Measurements from ENCODE around the gene LAMA5.

LAMA5 gene

GRCh38 chr20:62323980-62324906 is 42.9 kb downstream of the LAMA5 start:
- no peak for DNase-seq

- no peak for DNase-seq
Measured at GRCh38 chr20:62323146-62323979, 43.7 kb downstream of the LAMA5 start.

- no peak for DNase-seq
Measured at GRCh38 chr20:62322492-62323041, 44.5 kb downstream of the LAMA5 start.

- no peak for DNase-seq
Measured at GRCh38 chr20:62321975-62322374, 45.1 kb downstream of the LAMA5 start.

GRCh38 chr20:62321521-62321948 is 45.6 kb downstream of the LAMA5 start:
- no peak for DNase-seq

- no peak for DNase-seq
Measured at GRCh38 chr20:62320581-62321354, 46.3 kb downstream of the LAMA5 start.

- no peak for DNase-seq
Measured at GRCh38 chr20:62319346-62319909, 47.7 kb downstream of the LAMA5 start.

- no peak for DNase-seq
Measured at GRCh38 chr20:62318400-62319345, 48.4 kb downstream of the LAMA5 start.

GRCh38 chr20:62317167-62317655 is 49.9 kb downstream of the LAMA5 start:
- no peak for DNase-seq

GRCh38 chr20:62316331-62317166 is 50.6 kb downstream of the LAMA5 start:
- no peak for DNase-seq

- no peak for DNase-seq
Measured at GRCh38 chr20:62315773-62316172, 51.3 kb downstream of the LAMA5 start.

- DNase-seq: no peak
Measured at GRCh38 chr20:62314711-62315302, 52.3 kb downstream of the LAMA5 start.

- no peak for DNase-seq
Measured at GRCh38 chr20:62314339-62314638, 52.8 kb downstream of the LAMA5 start.

- no peak for DNase-seq
Measured at GRCh38 chr20:62313460-62314338, 53.4 kb downstream of the LAMA5 start.

- DNase-seq: no peak
Measured at GRCh38 chr20:62313021-62313420, 54.1 kb downstream of the LAMA5 start.

- DNase-seq: no peak
Measured at GRCh38 chr20:62312662-62312977, 54.5 kb downstream of the LAMA5 start.

- DNase-seq: no peak
Measured at GRCh38 chr20:62311832-62312661, 55.1 kb downstream of the LAMA5 start.

- DNase-seq: no peak
Measured at GRCh38 chr20:62311150-62311549, 56.0 kb downstream of the LAMA5 start.
